Measurements from ENCODE around the gene P2RX2.

P2RX2 gene

DNA sequence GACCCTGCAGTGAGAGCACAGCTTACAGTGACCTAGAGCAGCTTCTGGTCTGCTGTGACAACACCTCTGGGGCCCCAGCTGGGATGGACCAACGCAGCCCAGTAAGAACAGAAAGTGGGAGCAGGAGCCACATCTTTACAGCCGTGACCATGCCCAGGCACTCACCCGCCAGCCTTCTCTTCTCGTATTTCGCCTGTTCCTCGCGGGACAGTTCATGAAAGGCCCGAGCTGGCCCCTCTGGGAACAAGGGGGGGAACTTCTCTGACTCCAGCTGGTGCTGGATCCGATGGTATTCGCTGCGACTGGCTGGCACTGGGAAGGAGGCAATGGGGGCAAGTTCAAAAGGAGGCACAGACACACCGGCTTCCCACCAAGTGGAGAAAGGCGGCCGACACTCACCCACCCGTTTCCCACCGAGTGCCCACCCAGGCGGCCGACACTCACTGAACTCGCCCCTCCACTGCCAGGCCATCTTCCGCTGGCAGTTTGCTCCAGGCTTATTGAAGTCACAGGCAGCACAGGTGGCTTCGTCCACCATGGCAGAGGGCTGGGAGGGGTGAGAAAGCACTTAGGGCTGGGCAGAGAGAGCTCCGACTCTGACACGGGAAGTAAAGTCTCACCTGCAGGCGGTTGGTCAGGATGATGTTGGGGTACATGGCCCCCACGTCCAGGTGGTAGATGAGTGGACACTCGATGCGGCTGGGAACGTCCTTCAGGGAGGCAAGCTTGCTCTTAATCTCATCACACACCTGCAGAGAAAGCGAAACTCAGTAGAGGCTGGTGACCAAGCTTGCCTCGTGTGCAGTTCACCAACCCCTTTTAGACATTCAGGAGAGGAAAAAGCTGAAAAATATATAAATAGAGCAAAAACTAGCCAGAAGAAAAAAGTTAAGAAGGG is 49.9 kb downstream of the P2RX2 start:
- Histone ChIP-seq H4K20me1 (ENCODE audit: control insufficient read depth, insufficient read depth, low read depth, low read length) (no peaks in the 10 kb centered on the region), H3K9me2 (replicated peaks; ENCODE audit: control insufficient read depth, low read length) (no peaks in the 10 kb centered on the region), H3K4me3 (ENCODE audit: low read length) (no peak overlapping the region), H3K36me3 (ENCODE audit: control insufficient read depth, low read length) (peaks cover 90% of the 10 kb centered on the region), H3K4me1 (ENCODE audit: control insufficient read depth, low read length) (no peaks in the 10 kb centered on the region), H3K4me2 (ENCODE audit: low read length) (no peak overlapping the region), H3K9me3 (ENCODE audit: control insufficient read depth, insufficient read depth, low read length) (no peaks in the 10 kb centered on the region), H3K27ac (ENCODE audit: low read depth, low read length) (no peak overlapping the region), H3K79me2 (ENCODE audit: control insufficient read depth, low read length) (no peaks in the 10 kb centered on the region), H3K27me3 (ENCODE audit: control insufficient read depth, low read length) (no peaks in the 10 kb centered on the region), H3F3A (ENCODE audit: control insufficient read depth, insufficient read depth) (no peaks in the 10 kb centered on the region)
- no peak for TF ChIP-seq EZH2phosphoT487 (IDR thresholded peaks at IDR 0.05; ENCODE audit: borderline replicate concordance, low read length)
- TF ChIP-seq, protein P1, sequence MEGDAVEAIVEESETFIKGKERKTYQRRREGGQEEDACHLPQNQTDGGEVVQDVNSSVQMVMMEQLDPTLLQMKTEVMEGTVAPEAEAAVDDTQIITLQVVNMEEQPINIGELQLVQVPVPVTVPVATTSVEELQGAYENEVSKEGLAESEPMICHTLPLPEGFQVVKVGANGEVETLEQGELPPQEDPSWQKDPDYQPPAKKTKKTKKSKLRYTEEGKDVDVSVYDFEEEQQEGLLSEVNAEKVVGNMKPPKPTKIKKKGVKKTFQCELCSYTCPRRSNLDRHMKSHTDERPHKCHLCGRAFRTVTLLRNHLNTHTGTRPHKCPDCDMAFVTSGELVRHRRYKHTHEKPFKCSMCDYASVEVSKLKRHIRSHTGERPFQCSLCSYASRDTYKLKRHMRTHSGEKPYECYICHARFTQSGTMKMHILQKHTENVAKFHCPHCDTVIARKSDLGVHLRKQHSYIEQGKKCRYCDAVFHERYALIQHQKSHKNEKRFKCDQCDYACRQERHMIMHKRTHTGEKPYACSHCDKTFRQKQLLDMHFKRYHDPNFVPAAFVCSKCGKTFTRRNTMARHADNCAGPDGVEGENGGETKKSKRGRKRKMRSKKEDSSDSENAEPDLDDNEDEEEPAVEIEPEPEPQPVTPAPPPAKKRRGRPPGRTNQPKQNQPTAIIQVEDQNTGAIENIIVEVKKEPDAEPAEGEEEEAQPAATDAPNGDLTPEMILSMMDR (IDR thresholded peaks at IDR 0.05; ENCODE audit: low read depth, low read length, poor library complexity, severe bottlenecking): no peak

DNA sequence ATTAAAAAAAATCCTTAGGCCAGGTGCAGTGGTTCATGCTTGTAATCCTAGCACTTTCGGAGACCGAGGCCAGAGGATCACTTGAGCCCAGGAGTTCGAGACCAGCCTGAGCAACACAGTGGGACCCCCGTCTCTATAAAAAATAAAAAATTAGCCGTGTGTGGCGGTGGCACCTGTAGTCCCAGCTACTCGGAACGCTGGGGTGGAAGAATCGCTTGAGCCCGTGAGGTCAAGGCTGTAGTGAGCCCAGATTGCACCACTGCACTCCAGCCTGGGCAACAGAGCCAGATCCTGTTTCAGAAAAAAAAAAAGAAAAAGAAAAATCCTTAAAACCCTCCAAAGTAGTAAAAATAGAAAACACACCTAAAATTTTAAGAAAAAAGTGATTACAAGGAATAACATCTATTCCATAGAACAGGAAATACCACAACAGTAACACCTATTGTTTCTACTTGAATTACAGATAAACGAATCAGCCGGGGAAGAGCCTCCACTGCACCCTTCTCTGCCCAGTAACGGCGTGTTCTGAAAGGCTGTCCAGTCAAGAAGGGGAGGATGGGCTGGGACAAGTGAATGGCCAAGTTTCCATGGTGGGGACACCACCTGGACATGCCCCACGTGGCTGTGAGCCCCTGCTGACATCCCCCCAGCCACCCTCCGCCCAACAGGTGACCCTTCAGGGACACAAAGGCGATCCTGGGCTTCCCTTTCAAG is 50.7 kb downstream of the P2RX2 start:
- Histone ChIP-seq H3K4me3 (ENCODE audit: low read length) (no peak overlapping the region), H3F3A (ENCODE audit: control insufficient read depth, insufficient read depth) (no peaks in the 10 kb centered on the region), H3K79me2 (ENCODE audit: control insufficient read depth, low read length) (no peaks in the 10 kb centered on the region), H3K27me3 (ENCODE audit: control insufficient read depth, low read length) (no peaks in the 10 kb centered on the region), H3K4me1 (ENCODE audit: control insufficient read depth, low read length) (no peaks in the 10 kb centered on the region), H3K9me2 (replicated peaks; ENCODE audit: control insufficient read depth, low read length) (no peaks in the 10 kb centered on the region), H3K36me3 (ENCODE audit: control insufficient read depth, low read length) (peaks cover 89% of the 10 kb centered on the region), H4K20me1 (ENCODE audit: control insufficient read depth, insufficient read depth, low read depth, low read length) (no peaks in the 10 kb centered on the region), H3K4me2 (ENCODE audit: low read length) (no peak overlapping the region), H3K9me3 (ENCODE audit: control insufficient read depth, insufficient read depth, low read length) (no peaks in the 10 kb centered on the region), H3K27ac (ENCODE audit: low read depth, low read length) (no peak overlapping the region)
- TF ChIP-seq, protein P1 (IDR thresholded peaks at IDR 0.05; ENCODE audit: low read depth, low read length, poor library complexity, severe bottlenecking): no peak
